ENCODE measurements around the gene TRIM36.

The TRIM36 gene, protein sequence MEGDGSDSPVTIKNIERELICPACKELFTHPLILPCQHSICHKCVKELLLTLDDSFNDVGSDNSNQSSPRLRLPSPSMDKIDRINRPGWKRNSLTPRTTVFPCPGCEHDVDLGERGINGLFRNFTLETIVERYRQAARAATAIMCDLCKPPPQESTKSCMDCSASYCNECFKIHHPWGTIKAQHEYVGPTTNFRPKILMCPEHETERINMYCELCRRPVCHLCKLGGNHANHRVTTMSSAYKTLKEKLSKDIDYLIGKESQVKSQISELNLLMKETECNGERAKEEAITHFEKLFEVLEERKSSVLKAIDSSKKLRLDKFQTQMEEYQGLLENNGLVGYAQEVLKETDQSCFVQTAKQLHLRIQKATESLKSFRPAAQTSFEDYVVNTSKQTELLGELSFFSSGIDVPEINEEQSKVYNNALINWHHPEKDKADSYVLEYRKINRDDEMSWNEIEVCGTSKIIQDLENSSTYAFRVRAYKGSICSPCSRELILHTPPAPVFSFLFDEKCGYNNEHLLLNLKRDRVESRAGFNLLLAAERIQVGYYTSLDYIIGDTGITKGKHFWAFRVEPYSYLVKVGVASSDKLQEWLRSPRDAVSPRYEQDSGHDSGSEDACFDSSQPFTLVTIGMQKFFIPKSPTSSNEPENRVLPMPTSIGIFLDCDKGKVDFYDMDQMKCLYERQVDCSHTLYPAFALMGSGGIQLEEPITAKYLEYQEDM

DNA sequence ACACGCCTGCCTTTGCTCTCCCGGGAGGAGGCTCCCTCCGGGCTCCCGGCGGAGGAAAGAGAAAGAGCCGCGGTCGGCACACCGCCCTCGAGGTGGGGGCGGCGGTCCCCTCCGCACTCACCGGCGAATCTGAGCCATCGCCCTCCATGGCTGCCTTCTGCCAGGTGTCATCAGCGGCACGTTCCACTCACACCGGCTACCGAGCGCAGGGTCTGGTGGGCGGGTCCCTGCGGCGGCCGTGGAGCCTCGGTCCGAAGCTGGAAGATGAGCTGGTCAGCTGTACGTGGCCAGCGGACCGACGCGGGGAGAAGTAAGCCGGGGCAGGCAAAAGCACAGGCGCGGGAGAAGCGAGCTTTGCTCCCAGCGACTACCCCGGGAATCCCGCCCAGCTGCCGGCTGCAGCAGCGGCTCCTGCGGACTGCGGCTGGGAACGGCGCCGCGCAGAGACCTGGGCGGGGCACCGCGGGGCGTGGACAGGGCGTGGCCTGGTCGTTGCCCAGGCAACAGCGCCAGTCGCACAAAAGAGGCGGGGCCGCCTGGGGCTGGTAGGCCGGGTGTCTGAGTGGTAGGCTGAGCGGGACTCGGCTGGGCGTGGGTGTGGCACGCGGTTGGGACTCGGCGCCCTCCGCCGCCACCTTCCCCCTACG, at the start of gene TRIM36:
TRIM36 (minus strand) TSS at position 422 of the 647 bp plus-strand sequence; CDS start at position 148, 274 bp downstream.
- Histone ChIP-seq H3K36me3 (ENCODE audit: insufficient read depth, low read length) (peaks cover 2% of the 10 kb centered on the region), H3K27me3 (ENCODE audit: insufficient read depth, low read length) (no peaks in the 10 kb centered on the region), H3K4me1 (ENCODE audit: insufficient read depth, low read length) (peaks cover 16% of the 10 kb centered on the region), H3K4me3 (ENCODE audit: low read length) (peak within 1 kb of the TSS; percentile 95), H3K9me3 (ENCODE audit: low read length) (peaks cover 23% of the 10 kb centered on the region), H2AFZ (ENCODE audit: low read depth, low read length) (peak within 1 kb of the TSS; percentile 96)

DNA sequence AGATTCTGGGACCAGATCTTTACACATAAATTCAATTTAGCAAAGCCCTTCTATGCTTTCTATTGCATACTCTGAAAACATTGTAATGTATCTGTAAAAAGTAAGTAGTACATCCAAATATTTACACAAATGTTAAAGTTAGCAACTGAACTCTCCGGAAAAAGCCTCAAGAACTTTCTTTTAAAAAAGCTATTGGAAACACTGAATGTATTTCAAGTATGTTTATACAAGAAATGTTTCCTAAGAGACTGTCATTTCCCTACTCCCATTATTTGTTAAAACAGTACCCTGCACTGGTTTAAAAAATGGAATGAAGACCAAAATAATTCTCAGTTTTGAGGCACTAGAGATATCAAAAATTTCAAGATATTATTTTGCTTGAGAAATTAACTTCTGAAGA, 44.8 kb upstream of the TRIM36 start:
- no peaks in the 10 kb centered on the region for H3K27me3 ChIP-seq (ENCODE audit: insufficient read depth, low read length)
- H3K9me3 ChIP-seq (ENCODE audit: low read length), result no peaks in the 10 kb centered on the region
- no peak overlapping the region for H2AFZ ChIP-seq (ENCODE audit: low read depth, low read length)
- H3K4me3 ChIP-seq (ENCODE audit: low read length), result no peak overlapping the region
- H3K4me1 ChIP-seq (ENCODE audit: insufficient read depth, low read length), result peaks cover 3% of the 10 kb centered on the region
- peaks cover 20% of the 10 kb centered on the region for H3K36me3 ChIP-seq (ENCODE audit: insufficient read depth, low read length)

DNA sequence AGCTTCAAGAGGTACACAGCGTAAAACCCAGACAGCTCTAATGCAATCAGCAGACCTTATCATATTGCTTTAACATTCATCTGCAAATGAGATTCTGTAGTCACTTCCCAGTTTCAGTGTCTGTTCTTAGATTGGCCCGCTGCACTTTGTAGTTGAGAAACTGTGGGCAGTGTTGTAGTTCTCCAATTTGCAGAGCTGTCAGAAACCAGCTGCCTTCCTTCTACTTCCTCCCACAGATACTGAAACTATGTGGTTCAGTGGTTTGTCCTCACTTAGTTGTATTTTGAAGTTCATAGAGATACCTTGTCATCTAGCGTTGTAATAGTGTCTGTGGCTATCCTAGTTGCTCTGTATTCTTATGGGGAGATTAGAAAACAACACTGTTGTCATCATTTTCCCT, 39.6 kb upstream of the TRIM36 start:
- Histone ChIP-seq H3K4me3 (ENCODE audit: low read length) (no peak overlapping the region), H3K27me3 (ENCODE audit: insufficient read depth, low read length) (no peaks in the 10 kb centered on the region), H3K9me3 (ENCODE audit: low read length) (no peaks in the 10 kb centered on the region), H3K4me1 (ENCODE audit: insufficient read depth, low read length) (peaks cover 3% of the 10 kb centered on the region), H3K36me3 (ENCODE audit: insufficient read depth, low read length) (peaks cover 6% of the 10 kb centered on the region), H2AFZ (ENCODE audit: low read depth, low read length) (no peak overlapping the region)

DNA sequence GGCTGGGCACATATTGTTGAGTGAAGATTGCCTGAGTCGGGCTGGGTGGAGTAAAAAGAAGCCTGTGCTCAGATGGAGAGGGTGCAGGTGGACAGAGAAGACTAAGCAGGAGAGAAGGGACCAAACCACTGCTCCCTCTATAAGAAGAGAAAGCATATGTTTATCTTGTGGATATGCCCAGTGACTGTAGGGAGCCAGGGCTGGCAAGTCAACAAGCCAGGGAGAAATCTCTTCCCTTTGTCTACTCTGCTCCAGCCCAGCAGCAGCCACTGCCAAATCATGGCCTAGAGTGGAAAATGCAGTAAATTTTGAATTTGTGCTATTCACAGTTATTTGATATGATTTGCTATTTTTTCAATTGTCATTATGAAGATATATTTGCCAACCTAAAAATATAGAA, 33.2 kb upstream of the TRIM36 start:
- no peaks in the 10 kb centered on the region for H3K27me3 ChIP-seq (ENCODE audit: insufficient read depth, low read length)
- no peak overlapping the region for H3K4me3 ChIP-seq (ENCODE audit: low read length)
- no peaks in the 10 kb centered on the region for H3K36me3 ChIP-seq (ENCODE audit: insufficient read depth, low read length)
- H3K4me1 ChIP-seq (ENCODE audit: insufficient read depth, low read length), result no peaks in the 10 kb centered on the region
- no peak overlapping the region for H2AFZ ChIP-seq (ENCODE audit: low read depth, low read length)
- H3K9me3 ChIP-seq (ENCODE audit: low read length), result no peaks in the 10 kb centered on the region

DNA sequence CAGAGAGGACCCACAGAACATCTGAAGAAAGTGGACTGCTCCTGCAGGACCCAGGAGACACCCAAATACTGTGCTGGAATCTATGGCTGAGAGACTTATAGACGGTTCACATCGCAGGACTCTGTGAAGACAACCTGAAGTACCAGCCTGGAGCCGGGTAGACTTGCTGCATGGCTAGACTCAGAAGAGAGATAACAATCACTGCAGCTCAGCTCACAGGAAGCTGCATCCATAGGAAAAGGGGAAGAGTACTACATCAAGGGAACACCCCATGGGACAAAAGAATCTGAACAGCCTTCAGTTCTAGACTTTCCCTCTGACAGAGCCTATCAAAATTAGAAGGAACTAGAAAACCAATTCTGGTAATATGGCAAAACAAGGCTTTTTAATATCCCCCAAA, 26.5 kb upstream of the TRIM36 start:
- H3K27me3 ChIP-seq (ENCODE audit: insufficient read depth, low read length), result no peaks in the 10 kb centered on the region
- no peaks in the 10 kb centered on the region for H3K36me3 ChIP-seq (ENCODE audit: insufficient read depth, low read length)
- H3K9me3 ChIP-seq (ENCODE audit: low read length), result no peaks in the 10 kb centered on the region
- no peak overlapping the region for H3K4me3 ChIP-seq (ENCODE audit: low read length)
- no peak overlapping the region for H2AFZ ChIP-seq (ENCODE audit: low read depth, low read length)
- H3K4me1 ChIP-seq (ENCODE audit: insufficient read depth, low read length), result no peaks in the 10 kb centered on the region

DNA sequence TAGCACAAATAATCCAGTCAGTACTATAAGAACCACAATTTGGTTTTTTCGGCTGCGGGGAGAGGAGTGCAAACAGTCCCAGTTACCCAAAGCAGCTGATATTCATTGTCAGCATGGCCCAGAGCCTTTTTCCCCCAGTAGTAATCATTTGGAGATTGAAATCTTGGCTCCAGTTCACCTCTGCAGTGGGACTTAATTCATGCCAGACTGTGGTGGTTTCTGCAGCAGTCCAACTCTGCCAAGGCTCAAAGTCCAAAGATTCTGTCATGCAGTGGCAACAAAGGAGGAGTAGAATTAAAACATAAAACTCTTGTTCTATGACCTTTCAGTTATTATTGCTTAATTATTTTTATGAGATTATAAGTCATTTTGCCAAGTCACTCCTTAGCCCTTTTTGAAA, 25.0 kb upstream of the TRIM36 start:
- Histone ChIP-seq H3K27me3 (ENCODE audit: insufficient read depth, low read length) (no peaks in the 10 kb centered on the region), H3K4me1 (ENCODE audit: insufficient read depth, low read length) (no peaks in the 10 kb centered on the region), H3K4me3 (ENCODE audit: low read length) (no peak overlapping the region), H2AFZ (ENCODE audit: low read depth, low read length) (no peak overlapping the region), H3K36me3 (ENCODE audit: insufficient read depth, low read length) (no peaks in the 10 kb centered on the region), H3K9me3 (ENCODE audit: low read length) (no peaks in the 10 kb centered on the region)

DNA sequence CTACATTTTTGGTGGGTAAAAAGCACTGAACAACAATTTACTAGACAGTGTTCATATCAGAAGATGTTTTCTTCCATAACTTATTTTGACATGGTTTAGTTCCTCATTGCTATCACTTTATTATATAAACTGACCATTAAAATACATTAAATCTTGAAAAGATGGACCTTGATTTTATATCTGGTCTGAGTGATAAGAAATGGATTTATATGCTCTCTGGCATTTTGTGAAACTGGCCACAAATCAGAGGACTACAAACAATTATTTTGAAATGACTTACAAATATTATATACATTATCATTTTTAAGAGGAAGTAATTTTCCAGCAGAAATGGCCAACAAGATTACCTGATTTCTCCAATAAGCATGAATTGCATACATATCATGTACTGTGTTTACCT, 23.6 kb upstream of the TRIM36 start:
- Histone ChIP-seq H3K4me3 (ENCODE audit: low read length) (no peak overlapping the region), H3K36me3 (ENCODE audit: insufficient read depth, low read length) (no peaks in the 10 kb centered on the region), H3K9me3 (ENCODE audit: low read length) (no peaks in the 10 kb centered on the region), H2AFZ (ENCODE audit: low read depth, low read length) (no peak overlapping the region), H3K4me1 (ENCODE audit: insufficient read depth, low read length) (no peaks in the 10 kb centered on the region), H3K27me3 (ENCODE audit: insufficient read depth, low read length) (no peaks in the 10 kb centered on the region)

DNA sequence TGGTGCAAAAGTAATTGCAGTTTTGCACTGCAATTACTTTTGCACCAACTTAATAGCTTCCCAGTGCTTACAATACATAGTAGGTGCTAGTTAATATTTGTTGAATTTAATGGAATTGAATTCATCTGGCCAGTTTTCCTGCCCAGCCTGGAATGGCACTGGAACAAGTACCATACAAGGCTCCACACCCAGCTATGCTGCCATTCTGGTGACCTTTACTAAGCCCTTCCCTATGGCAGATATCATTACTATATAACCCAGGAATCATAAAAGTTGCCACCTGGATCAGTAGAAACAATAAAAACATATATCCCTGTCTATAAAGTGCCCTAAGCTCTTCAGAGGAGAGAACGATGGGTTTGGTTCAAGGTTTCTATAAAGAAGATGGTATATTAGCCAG, 22.4 kb upstream of the TRIM36 start:
- H3K4me3 ChIP-seq (ENCODE audit: low read length), result no peak overlapping the region
- H2AFZ ChIP-seq (ENCODE audit: low read depth, low read length), result no peak overlapping the region
- H3K27me3 ChIP-seq (ENCODE audit: insufficient read depth, low read length), result no peaks in the 10 kb centered on the region
- no peaks in the 10 kb centered on the region for H3K4me1 ChIP-seq (ENCODE audit: insufficient read depth, low read length)
- no peaks in the 10 kb centered on the region for H3K9me3 ChIP-seq (ENCODE audit: low read length)
- H3K36me3 ChIP-seq (ENCODE audit: insufficient read depth, low read length), result no peaks in the 10 kb centered on the region

DNA sequence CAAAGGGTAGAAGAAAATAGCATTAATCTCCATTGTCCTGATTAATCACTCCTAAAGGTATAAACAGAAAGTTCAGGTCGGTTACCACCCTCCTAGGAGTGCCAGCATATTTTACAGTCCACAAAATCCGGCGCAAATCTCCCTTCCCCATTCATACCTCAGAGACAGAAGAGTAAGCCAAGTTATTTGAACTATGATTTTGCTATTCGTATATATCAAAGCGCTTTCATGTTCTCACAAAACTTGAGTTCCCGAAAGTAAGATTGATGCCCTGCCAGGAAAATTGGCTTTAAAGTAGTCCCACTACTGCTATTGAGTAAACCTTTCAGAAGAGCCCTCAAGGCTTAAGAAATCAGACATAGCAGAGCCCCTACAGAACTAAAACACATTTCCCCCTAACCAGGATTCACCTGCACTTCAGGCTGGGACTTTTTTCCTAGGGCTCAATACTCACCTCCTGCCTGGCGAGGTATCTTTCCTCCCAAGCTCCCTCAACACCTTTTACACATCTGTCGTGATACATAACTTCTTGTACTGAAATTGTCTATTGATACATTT, 21.8 kb upstream of the TRIM36 start:
- Histone ChIP-seq H3K27me3 (ENCODE audit: insufficient read depth, low read length) (no peaks in the 10 kb centered on the region), H3K36me3 (ENCODE audit: insufficient read depth, low read length) (no peaks in the 10 kb centered on the region), H3K4me3 (ENCODE audit: low read length) (no peak overlapping the region), H2AFZ (ENCODE audit: low read depth, low read length) (no peak overlapping the region), H3K9me3 (ENCODE audit: low read length) (no peaks in the 10 kb centered on the region), H3K4me1 (ENCODE audit: insufficient read depth, low read length) (no peaks in the 10 kb centered on the region)

DNA sequence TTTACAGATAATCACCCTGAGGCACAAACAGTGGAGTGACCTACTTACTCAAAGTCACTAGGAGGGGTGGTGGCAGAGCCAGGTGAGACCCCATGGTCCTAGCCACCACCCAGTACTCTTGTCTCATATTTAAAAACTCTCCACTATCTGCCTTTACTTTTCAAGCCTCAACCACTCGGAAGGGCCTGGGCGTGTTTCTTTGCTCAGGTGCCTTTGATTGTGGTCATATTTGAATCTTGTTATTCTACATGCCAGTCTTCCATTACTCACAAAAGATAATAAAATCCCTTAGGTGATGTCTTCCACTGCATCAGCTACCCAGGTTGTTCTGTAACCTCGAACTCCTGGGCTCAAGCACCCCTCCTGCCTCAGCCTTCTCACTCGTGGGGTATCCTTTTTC, 20.7 kb upstream of the TRIM36 start:
- Histone ChIP-seq H3K36me3 (ENCODE audit: insufficient read depth, low read length) (no peaks in the 10 kb centered on the region), H3K27me3 (ENCODE audit: insufficient read depth, low read length) (no peaks in the 10 kb centered on the region), H2AFZ (ENCODE audit: low read depth, low read length) (no peak overlapping the region), H3K9me3 (ENCODE audit: low read length) (no peaks in the 10 kb centered on the region), H3K4me1 (ENCODE audit: insufficient read depth, low read length) (no peaks in the 10 kb centered on the region), H3K4me3 (ENCODE audit: low read length) (no peak overlapping the region)

DNA sequence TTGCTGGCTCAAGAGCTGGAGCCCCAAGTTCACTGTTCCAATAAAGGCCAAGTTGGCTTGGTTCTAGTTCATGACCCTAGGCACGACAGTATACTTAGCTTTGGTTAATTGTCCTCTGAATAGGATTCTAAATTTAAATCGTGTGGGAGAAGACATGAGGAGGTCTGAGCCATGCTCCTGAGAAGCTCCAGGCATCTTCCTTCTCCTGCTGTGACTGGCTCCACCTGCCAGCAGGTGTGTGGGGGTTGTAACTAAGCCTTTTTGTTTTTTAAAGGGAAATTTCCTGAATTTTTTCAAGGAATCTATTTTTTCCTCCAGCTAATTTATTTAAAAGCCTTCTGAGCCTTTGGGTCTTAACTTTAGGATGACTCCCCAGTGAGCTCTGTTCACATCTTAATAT, 20.2 kb upstream of the TRIM36 start:
- Histone ChIP-seq H2AFZ (ENCODE audit: low read depth, low read length) (no peak overlapping the region), H3K27me3 (ENCODE audit: insufficient read depth, low read length) (no peaks in the 10 kb centered on the region), H3K36me3 (ENCODE audit: insufficient read depth, low read length) (no peaks in the 10 kb centered on the region), H3K9me3 (ENCODE audit: low read length) (no peaks in the 10 kb centered on the region), H3K4me1 (ENCODE audit: insufficient read depth, low read length) (no peaks in the 10 kb centered on the region), H3K4me3 (ENCODE audit: low read length) (no peak overlapping the region)

DNA sequence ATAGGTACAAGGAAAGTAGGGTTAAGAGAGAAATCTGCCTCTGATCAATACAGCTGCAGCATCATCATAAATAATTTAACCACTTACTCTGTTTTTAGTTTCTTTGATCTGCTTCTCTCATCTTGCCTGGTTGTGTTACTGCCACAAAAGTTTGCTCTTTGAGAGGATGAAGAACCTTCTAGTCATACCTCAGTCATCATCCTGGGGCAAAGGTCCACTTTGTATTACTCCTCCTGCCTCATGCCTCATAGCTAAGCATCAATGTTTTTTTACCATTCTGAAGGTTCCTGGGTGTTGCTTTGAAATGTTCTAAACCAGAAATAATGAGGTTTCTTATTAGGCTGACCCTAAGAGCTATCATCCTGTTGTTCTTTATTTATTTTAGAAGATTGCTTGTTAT, 17.1 kb upstream of the TRIM36 start:
- Histone ChIP-seq H3K27me3 (ENCODE audit: insufficient read depth, low read length) (no peaks in the 10 kb centered on the region), H3K36me3 (ENCODE audit: insufficient read depth, low read length) (no peaks in the 10 kb centered on the region), H2AFZ (ENCODE audit: low read depth, low read length) (no peak overlapping the region), H3K4me3 (ENCODE audit: low read length) (no peak overlapping the region), H3K4me1 (ENCODE audit: insufficient read depth, low read length) (no peaks in the 10 kb centered on the region), H3K9me3 (ENCODE audit: low read length) (no peaks in the 10 kb centered on the region)

DNA sequence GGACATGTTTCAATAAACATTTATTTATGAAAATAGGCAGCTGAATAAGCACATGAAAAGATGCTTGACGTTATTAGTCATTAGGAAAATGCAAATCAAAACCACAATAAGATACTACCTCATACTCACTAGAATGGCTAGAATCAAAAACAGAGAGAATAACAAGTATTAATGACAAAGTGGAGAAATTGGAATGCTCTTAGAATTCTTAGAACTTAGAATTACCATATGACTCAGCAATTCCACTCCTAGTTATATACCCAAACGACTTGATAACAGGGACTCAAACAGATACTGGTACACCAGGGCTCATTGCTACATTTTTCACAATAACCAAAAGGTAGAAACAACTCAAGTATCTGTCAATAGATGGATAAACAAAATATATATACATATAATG, 15.1 kb upstream of the TRIM36 start:
- H3K27me3 ChIP-seq (ENCODE audit: insufficient read depth, low read length), result no peaks in the 10 kb centered on the region
- H3K4me1 ChIP-seq (ENCODE audit: insufficient read depth, low read length), result peaks cover 6% of the 10 kb centered on the region
- H3K36me3 ChIP-seq (ENCODE audit: insufficient read depth, low read length), result no peaks in the 10 kb centered on the region
- H2AFZ ChIP-seq (ENCODE audit: low read depth, low read length), result no peak overlapping the region
- H3K9me3 ChIP-seq (ENCODE audit: low read length), result no peaks in the 10 kb centered on the region
- H3K4me3 ChIP-seq (ENCODE audit: low read length), result no peak overlapping the region

All from neuron (in vitro differentiated cells).